NCI-H446 treated with DMSO at 0.1 percent for 48 hours (cell line): ENCODE data around the gene PSMB5.

ENCODE experiments used
- DNase-seq: peaks from one replicate; lab custom pipeline; 2025; lab: John Stamatoyannopoulos, UW

Gene PSMB5

GRCh38 chr14:23034498-23035302 is at the start of gene PSMB5:
PSMB5 (minus strand) TSS chr14:23034900; CDS start chr14:23034881, 19 bp downstream.
- DNase-seq, result no peak

- DNase-seq, result no peak
Observed at GRCh38 chr14:23080474-23080873, 45.8 kb upstream of the PSMB5 start.

- DNase-seq, result no peak
Observed at GRCh38 chr14:23079716-23080115, 45.0 kb upstream of the PSMB5 start.

GRCh38 chr14:23078692-23079116 is 44.0 kb upstream of the PSMB5 start:
- no peak for DNase-seq

- no peak for DNase-seq
Observed at GRCh38 chr14:23077962-23078361, 43.3 kb upstream of the PSMB5 start.

GRCh38 chr14:23076785-23077408 is 42.2 kb upstream of the PSMB5 start:
- DNase-seq, result no peak

GRCh38 chr14:23074906-23075305 is 40.2 kb upstream of the PSMB5 start:
- DNase-seq, result no peak

- DNase-seq, result no peak
Observed at GRCh38 chr14:23071921-23072539, 37.3 kb upstream of the PSMB5 start.

- no peak for DNase-seq
Observed at GRCh38 chr14:23071244-23071920, 36.7 kb upstream of the PSMB5 start.

- DNase-seq, result no peak
Observed at GRCh38 chr14:23070262-23071129, 35.8 kb upstream of the PSMB5 start.

- DNase-seq, result no peak
Observed at GRCh38 chr14:23069413-23069806, 34.7 kb upstream of the PSMB5 start.

- no peak for DNase-seq
Observed at GRCh38 chr14:23068789-23069412, 34.2 kb upstream of the PSMB5 start.

GRCh38 chr14:23067847-23068788 is 33.4 kb upstream of the PSMB5 start:
- no peak for DNase-seq

GRCh38 chr14:23066855-23067744 is 32.4 kb upstream of the PSMB5 start:
- DNase-seq, result no peak

- no peak for DNase-seq
Observed at GRCh38 chr14:23066368-23066767, 31.7 kb upstream of the PSMB5 start.

GRCh38 chr14:23063601-23064000 is 28.9 kb upstream of the PSMB5 start:
- DNase-seq, result no peak

- DNase-seq, result no peak
Observed at GRCh38 chr14:23062002-23062401, 27.3 kb upstream of the PSMB5 start.

GRCh38 chr14:23060536-23061260 is 26.0 kb upstream of the PSMB5 start:
- DNase-seq, result no peak
